HL-60 (cell line): Measurements from ENCODE around the gene APLP2.
"Not testable (repeated sequence)": the region's sequence is repeated elsewhere in the genome, so short reads cannot be mapped to it uniquely, and the experiment has no call there.

Experiments used
- DNase-seq, 2 experiments: peaks; one replicate each; pipeline ENCODE4 v3.0.0-alpha.2; 2010 to 2020; ENCODE audit warnings: low read depth in 1 of 2, low spot score in 1 of 2
- H3K27ac ChIP-seq: fragments of 250-450 bp; sonication (Bioruptor Pico); replicated peaks from 2 replicates; pipeline ENCODE4 v1.5.1; 2020; ENCODE audit warnings: mild to moderate bottlenecking, moderate library complexity
- H3K27me3 ChIP-seq: fragments of 250-450 bp; sonication (Bioruptor Pico); 2 replicates; pipeline ENCODE4 v1.5.1; 2021; ENCODE audit warnings: mild to moderate bottlenecking, moderate library complexity; ENCODE audit not compliant: insufficient read depth, poor library complexity, severe bottlenecking
- H3K4me3 ChIP-seq: replicated peaks from 2 replicates; pipeline ENCODE4 v1.5.1; 2011; ENCODE audit warnings: mild to moderate bottlenecking, control low read depth, low read length; ENCODE audit not compliant: insufficient read depth
- GABPA ChIP-seq: IDR thresholded peaks from 2 replicates; pipeline ENCODE4 v1.6.1; 2012; ENCODE audit warnings: low read depth
- POLR2AphosphoS5 ChIP-seq: IDR thresholded peaks from 2 replicates; pipeline ENCODE4 v1.6.1; 2012; ENCODE audit warnings: low read depth
- SPI1 ChIP-seq: IDR thresholded peaks from 2 replicates; pipeline ENCODE4 v1.6.1; 2012; ENCODE audit warnings: low read depth, mild to moderate bottlenecking, borderline replicate concordance
- TF ChIP-seq, protein P1 (sequence below): IDR thresholded peaks from 2 replicates; pipeline ENCODE4 v1.6.1; 2012; ENCODE audit warnings: low read depth; ENCODE audit not compliant: insufficient replicate concordance
- TF ChIP-seq, protein P2 (sequence below): IDR thresholded peaks from one replicate; pipeline ENCODE4 v1.5.1; 2011; ENCODE audit warnings: low read length, control low read depth, inconsistent platforms; ENCODE audit not compliant: insufficient read depth

The APLP2 gene

DNA sequence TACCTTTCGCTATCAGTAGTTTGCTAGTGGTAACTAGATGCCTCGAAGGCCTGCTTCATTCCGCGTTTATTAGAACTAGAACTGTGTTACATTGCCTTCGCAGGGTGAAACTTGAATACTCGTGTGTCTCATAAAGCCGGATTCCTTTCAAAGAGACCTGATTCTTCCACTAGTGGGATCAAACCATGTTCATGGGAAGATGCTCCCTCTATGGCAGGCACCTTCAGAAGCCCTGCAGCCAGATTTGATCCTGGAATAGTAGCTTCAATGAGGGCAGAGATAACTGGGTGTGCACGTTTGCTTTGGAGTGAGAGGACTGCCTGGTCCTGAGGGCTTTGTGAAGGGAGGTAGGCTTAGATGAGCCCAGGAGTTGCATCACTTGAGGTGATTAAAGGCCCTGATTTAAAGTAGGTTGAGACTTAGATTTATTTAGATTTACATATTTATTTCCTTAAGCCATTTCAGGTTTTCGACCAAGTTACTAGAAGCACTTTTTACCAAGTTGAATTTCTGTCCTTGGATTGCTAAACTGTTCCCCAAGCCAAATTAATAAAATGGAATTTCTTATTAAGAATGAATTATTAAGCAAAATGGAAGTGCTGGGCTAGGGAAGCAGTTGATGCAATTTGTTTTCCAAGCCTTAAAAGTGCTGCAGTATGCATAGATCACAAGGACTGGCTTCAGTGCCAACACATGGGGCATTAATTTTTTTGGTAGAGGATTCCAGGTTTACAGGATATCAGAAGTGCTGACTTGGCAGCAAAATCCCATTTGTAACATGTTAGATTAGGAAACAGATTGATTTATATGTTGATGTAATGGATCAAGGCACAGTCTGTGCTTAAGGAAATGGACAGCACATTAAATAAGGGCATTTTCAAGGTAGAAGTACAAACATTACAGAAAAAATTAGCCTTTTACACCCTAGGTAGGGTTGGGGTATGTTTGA is 32.9 kb downstream of the APLP2 start:
- H3K27ac ChIP-seq, result no peak overlapping the region

DNA sequence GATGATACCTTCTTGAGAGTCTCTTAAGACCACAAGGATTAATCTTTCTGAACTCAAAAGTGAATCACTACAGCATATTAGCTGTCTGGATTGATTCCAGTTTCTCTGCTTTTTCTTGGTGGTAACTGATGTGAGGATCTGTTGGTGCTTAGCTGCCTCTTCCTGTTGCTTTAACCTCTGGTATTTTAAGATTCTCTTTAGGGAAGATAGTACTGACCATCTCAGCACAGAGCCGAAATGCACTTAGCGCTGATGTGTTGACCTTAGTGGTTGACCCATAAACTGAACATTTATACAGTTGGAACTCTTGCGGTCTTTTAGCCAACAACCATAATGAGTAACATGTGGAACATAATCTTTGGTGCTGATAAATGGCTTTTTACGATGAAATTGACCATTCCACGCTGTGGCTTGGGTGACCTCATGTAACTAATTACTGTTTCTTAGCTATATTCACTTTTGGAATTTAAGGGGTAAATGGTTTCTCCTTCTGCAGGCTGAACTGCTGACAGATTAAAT is 33.7 kb downstream of the APLP2 start:
- Histone ChIP-seq H3K27me3 (no peaks in the 10 kb centered on the region), H3K27ac (no peak overlapping the region), H3K4me3 (no peak overlapping the region)
- TF ChIP-seq SPI1 (no peak), POLR2AphosphoS5 (no peak), GABPA (no peak)
- TF ChIP-seq, protein P1, sequence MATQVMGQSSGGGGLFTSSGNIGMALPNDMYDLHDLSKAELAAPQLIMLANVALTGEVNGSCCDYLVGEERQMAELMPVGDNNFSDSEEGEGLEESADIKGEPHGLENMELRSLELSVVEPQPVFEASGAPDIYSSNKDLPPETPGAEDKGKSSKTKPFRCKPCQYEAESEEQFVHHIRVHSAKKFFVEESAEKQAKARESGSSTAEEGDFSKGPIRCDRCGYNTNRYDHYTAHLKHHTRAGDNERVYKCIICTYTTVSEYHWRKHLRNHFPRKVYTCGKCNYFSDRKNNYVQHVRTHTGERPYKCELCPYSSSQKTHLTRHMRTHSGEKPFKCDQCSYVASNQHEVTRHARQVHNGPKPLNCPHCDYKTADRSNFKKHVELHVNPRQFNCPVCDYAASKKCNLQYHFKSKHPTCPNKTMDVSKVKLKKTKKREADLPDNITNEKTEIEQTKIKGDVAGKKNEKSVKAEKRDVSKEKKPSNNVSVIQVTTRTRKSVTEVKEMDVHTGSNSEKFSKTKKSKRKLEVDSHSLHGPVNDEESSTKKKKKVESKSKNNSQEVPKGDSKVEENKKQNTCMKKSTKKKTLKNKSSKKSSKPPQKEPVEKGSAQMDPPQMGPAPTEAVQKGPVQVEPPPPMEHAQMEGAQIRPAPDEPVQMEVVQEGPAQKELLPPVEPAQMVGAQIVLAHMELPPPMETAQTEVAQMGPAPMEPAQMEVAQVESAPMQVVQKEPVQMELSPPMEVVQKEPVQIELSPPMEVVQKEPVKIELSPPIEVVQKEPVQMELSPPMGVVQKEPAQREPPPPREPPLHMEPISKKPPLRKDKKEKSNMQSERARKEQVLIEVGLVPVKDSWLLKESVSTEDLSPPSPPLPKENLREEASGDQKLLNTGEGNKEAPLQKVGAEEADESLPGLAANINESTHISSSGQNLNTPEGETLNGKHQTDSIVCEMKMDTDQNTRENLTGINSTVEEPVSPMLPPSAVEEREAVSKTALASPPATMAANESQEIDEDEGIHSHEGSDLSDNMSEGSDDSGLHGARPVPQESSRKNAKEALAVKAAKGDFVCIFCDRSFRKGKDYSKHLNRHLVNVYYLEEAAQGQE, result no peak
- TF ChIP-seq, protein P2, sequence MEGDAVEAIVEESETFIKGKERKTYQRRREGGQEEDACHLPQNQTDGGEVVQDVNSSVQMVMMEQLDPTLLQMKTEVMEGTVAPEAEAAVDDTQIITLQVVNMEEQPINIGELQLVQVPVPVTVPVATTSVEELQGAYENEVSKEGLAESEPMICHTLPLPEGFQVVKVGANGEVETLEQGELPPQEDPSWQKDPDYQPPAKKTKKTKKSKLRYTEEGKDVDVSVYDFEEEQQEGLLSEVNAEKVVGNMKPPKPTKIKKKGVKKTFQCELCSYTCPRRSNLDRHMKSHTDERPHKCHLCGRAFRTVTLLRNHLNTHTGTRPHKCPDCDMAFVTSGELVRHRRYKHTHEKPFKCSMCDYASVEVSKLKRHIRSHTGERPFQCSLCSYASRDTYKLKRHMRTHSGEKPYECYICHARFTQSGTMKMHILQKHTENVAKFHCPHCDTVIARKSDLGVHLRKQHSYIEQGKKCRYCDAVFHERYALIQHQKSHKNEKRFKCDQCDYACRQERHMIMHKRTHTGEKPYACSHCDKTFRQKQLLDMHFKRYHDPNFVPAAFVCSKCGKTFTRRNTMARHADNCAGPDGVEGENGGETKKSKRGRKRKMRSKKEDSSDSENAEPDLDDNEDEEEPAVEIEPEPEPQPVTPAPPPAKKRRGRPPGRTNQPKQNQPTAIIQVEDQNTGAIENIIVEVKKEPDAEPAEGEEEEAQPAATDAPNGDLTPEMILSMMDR, result no peak
- DNase-seq, result no peak

More for the DNA sequence above, 32.9 kb downstream of the APLP2 start:
- no peak overlapping the region for H3K4me3 ChIP-seq
- no peaks in the 10 kb centered on the region for H3K27me3 ChIP-seq
- no peak for DNase-seq
- no peak for TF ChIP-seq GABPA
- TF ChIP-seq, protein P2, result no peak
- TF ChIP-seq, protein P1, result no peak
- TF ChIP-seq POLR2AphosphoS5, result no peak
- no peak for TF ChIP-seq SPI1

DNA sequence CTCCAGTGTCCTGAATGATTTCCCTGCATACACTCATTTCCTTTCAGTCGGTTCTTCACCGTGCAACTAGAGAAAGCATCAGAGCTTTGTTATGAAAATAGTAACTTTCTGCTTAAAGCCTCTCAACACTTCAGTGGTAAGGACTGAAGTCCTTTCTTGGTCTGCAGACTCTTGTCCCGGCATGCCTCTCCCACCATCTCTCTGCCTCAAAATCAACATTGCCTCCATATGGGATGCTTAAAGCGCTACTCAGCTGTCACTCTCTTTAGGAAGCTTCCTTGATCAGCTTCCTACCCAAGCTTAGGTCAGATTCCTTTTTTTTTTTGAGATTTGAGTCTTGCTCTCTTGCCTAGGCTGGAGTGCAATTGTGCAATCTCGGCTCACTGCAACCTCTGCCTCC is 36.7 kb downstream of the APLP2 start:
- Histone ChIP-seq H3K27me3 (no peaks in the 10 kb centered on the region), H3K27ac (no peak overlapping the region), H3K4me3 (no peak overlapping the region)
- DNase-seq, result no peak
- no peak for TF ChIP-seq GABPA
- TF ChIP-seq SPI1, result no peak
- TF ChIP-seq, protein P1, result no peak
- TF ChIP-seq POLR2AphosphoS5, result no peak
- TF ChIP-seq, protein P2, result no peak

DNA sequence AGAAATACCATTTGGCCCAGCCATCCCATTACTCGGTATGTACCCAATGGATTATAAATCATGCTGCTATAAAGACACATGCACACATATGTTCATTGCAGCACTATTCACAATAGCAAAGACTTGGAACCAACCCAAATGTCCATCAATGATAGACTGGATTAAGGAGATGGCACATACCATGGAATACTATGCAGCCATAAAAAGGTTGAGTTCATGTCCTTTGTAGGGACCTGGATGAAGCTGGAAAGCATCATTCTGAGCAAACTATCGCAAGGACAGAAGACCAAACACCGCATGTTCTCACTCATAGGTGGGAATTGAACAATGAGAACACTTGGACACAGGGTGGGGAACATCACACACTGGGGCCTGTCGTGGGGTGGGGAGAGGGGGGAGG is 39.0 kb downstream of the APLP2 start:
- not testable (repeated sequence) for H3K27ac ChIP-seq, H3K4me3 ChIP-seq, H3K27me3 ChIP-seq, DNase-seq
